ENCODE data around the gene CELSR2. TPM values are rescaled to one million over a fixed set of nuclear protein-coding genes. Genes with fewer than 3 reads are reported as not detected.

CELSR2 gene, protein sequence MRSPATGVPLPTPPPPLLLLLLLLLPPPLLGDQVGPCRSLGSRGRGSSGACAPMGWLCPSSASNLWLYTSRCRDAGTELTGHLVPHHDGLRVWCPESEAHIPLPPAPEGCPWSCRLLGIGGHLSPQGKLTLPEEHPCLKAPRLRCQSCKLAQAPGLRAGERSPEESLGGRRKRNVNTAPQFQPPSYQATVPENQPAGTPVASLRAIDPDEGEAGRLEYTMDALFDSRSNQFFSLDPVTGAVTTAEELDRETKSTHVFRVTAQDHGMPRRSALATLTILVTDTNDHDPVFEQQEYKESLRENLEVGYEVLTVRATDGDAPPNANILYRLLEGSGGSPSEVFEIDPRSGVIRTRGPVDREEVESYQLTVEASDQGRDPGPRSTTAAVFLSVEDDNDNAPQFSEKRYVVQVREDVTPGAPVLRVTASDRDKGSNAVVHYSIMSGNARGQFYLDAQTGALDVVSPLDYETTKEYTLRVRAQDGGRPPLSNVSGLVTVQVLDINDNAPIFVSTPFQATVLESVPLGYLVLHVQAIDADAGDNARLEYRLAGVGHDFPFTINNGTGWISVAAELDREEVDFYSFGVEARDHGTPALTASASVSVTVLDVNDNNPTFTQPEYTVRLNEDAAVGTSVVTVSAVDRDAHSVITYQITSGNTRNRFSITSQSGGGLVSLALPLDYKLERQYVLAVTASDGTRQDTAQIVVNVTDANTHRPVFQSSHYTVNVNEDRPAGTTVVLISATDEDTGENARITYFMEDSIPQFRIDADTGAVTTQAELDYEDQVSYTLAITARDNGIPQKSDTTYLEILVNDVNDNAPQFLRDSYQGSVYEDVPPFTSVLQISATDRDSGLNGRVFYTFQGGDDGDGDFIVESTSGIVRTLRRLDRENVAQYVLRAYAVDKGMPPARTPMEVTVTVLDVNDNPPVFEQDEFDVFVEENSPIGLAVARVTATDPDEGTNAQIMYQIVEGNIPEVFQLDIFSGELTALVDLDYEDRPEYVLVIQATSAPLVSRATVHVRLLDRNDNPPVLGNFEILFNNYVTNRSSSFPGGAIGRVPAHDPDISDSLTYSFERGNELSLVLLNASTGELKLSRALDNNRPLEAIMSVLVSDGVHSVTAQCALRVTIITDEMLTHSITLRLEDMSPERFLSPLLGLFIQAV (N-terminal part only)
- total RNA-seq (1 to 10 TPM; 5.9 to 8.8 TPM), polyA plus RNA-seq (ENCODE audit: insufficient read length in 6 of 6) (10 to 100 TPM; 11.8 to 18.0 (median 12.8) TPM)
- long read RNA-seq, donor 1, partial matches to known transcripts: 5 of 5 reads
- long read RNA-seq, donor 1, other reads (novel, unspliced or antisense): 0 of 5 reads
- long read RNA-seq, donor 2: 0 reads
- long read RNA-seq, donor 3: 0 reads
- long read RNA-seq, donor 4, partial matches to known transcripts: 1 of 2 reads
- long read RNA-seq, donor 4, other reads (novel, unspliced or antisense): 1 of 2 reads
- long read RNA-seq, donor 5: 0 reads
- long read RNA-seq, donor 6, partial matches to known transcripts: 29 of 36 reads
- long read RNA-seq, donor 6, other reads (novel, unspliced or antisense): 7 of 36 reads
- long read RNA-seq, donor 7: 0 reads
- long read RNA-seq, donor 8: 0 reads
- long read RNA-seq, donor 9: 0 reads
- long read RNA-seq, donor 10, partial matches to known transcripts: 0 of 1 reads
- long read RNA-seq, donor 10, other reads (novel, unspliced or antisense): 1 of 1 reads
- long read RNA-seq, donor 11, partial matches to known transcripts: 36 of 36 reads
- long read RNA-seq, donor 11, other reads (novel, unspliced or antisense): 0 of 36 reads
- long read RNA-seq, donor 12: 0 reads

DNA sequence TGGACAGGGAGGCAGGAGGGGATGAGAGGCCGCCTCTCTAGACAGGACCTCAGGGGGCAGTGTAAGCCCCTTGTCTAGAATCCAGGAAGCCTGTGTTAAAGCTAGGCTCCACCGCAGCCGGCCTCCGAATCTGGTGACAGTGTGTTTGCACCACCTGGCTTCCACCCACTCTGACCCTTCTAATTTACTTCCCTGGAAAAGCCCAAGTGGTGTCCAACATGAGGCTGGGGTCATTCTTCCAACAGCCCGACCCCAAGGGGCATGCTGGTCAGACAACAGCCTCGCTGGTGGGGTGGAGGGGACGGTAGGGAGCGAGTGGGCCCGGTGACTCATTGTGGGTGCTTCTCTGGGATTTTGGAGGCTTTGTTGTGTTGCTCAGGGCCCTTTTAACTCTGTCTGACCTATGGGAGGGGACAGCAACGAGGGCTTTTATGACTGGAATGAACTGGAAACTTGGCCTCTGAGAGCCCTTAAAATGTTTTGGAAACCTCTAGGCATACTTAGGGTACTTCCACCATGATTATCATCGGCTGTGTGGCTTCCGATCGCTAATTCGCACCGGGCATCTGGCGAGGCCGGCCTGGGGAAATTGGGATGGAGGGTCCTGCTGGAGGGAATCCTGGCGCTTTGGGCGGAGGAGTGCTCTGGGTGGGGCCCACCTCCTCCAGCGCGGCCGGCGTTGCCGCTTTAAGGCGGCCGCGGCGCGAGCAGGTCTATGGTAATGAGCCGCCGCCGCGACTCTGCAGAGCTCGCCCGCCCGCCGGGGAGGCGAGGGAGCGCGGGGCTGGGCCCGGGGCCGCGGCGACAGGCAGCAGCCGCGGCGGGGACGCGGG lies at the start of gene CELSR2:
CELSR2 (plus strand) TSS at position 743 of the 833 bp plus-strand sequence. CDS start 541 bp downstream, outside the sequence.
- DNase-seq: peak; percentile 46 to 90 (median 68)
- Histone ChIP-seq H3K9me3 (no peaks in the 10 kb centered on the region), H3K27me3 (peaks cover 0 to 38% of the 10 kb centered on the region in 2 donors), H3K27ac (no peak within 1 kb of the TSS), H3K4me3 (peak within 1 kb of the TSS; percentile 35 to 47), H3K36me3 (no peaks in the 10 kb centered on the region), H3K4me1 (peaks cover 6 to 20% of the 10 kb centered on the region in 2 donors)
- TF ChIP-seq, protein P1, sequence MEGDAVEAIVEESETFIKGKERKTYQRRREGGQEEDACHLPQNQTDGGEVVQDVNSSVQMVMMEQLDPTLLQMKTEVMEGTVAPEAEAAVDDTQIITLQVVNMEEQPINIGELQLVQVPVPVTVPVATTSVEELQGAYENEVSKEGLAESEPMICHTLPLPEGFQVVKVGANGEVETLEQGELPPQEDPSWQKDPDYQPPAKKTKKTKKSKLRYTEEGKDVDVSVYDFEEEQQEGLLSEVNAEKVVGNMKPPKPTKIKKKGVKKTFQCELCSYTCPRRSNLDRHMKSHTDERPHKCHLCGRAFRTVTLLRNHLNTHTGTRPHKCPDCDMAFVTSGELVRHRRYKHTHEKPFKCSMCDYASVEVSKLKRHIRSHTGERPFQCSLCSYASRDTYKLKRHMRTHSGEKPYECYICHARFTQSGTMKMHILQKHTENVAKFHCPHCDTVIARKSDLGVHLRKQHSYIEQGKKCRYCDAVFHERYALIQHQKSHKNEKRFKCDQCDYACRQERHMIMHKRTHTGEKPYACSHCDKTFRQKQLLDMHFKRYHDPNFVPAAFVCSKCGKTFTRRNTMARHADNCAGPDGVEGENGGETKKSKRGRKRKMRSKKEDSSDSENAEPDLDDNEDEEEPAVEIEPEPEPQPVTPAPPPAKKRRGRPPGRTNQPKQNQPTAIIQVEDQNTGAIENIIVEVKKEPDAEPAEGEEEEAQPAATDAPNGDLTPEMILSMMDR (IDR thresholded peaks at IDR 0.05): no peak
- peak; percentile 90 for ATAC-seq
- intact Hi-C loops (cut with DNase I): no loop called here

DNA sequence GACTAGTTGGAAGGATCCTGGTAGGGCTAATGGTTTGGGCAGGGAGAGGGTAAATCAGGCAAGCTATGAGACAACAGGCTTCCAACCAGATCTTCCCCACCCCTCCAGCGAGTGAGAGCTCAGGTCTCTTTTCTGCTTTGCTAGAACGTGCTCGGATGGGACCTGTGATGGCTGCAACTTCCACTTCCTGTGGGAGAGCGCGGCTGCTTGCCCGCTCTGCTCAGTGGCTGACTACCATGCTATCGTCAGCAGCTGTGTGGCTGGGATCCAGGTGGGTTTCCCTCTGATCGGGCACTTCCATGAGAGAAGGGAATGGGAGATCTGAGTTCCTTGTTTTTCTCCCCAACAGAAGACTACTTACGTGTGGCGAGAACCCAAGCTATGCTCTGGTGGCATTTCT lies 49.6 kb upstream of the CELSR2 start:
- no peak overlapping the region for H3K4me3 ChIP-seq
- no peaks in the 10 kb centered on the region for H3K36me3 ChIP-seq
- TF ChIP-seq, protein P1 (IDR thresholded peaks at IDR 0.05): no peak
- no peak overlapping the region for H3K27ac ChIP-seq
- no peak for ATAC-seq
- H3K9me3 ChIP-seq: no peaks in the 10 kb centered on the region
- H3K27me3 ChIP-seq: no peaks in the 10 kb centered on the region
- no peak for DNase-seq
- intact Hi-C loops (cut with DNase I): no loop called here
- peaks cover 7 to 10% of the 10 kb centered on the region in 2 donors for H3K4me1 ChIP-seq

DNA sequence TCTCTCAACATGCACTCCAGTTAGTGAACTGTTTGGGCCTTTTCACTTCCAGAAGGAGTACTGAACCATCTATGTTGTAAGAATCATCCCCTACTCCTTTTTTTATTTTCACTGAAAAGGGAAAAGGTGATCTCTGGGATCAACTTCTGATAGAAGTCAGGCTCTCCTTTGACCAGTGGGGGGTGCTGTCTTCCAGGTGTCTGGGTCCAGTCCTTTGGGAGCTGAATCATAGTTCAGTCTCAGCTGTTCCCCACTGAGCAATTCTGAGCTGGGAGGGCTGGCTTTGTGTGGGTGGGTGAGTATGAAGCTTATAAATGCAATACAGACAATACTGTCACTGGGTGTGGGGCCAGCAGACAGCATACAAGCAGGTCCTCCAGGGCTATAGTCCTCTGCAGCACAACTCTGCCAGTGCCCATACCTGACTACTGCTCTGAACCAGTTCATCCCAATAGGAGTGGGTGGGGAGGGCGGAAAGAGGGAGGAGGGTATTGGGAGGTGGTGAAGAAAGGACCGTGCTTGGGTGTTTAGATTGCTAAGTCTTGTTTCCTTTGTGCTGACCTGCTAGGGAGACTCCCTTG lies 48.1 kb upstream of the CELSR2 start:
- no peak for DNase-seq

More for the DNA sequence above, 48.1 kb upstream of the CELSR2 start:
- no peaks in the 10 kb centered on the region for H3K36me3 ChIP-seq
- H3K4me3 ChIP-seq: no peak overlapping the region
- no peaks in the 10 kb centered on the region for H3K9me3 ChIP-seq
- peak; percentile 72 for ATAC-seq
- no peak overlapping the region for H3K27ac ChIP-seq
- intact Hi-C loops (cut with DNase I): no loop called here
- TF ChIP-seq, protein P1 (IDR thresholded peaks at IDR 0.05): peak; percentile 26 to 47
- H3K27me3 ChIP-seq: no peaks in the 10 kb centered on the region
- peaks cover 7 to 10% of the 10 kb centered on the region in 2 donors for H3K4me1 ChIP-seq
